ENCODE results near the gene MYO3A.
"Not testable (repeated sequence)": the region's sequence is repeated elsewhere in the genome, so short reads cannot be mapped to it uniquely, and the experiment has no call there.

Gene MYO3A

DNA sequence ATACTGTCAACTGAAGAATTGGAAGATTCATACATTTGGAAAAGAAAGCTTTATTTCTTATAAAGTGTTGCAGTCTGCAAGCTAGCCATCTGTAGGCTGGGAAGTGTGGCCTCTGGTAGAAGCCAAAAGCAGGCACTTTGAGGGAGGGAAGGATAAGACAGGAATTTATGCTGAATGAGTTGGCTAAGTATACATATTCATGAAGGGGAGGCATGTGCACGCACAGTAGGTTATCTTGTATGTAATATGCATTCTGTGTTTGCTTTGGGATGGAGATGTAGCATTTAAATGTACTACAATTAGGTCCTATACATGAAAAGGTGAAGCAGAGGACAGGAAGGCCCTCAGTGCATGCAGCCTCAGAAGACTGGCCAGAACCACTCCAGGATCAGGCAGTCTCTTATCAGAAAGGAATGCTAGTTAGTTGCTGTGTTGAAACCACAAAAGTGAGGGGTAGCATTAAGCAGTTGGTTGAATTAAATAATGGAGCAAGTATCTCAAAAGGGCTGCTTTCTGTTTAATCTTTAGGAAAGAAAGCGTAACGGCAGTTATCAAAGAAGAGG, 40.9 kb downstream of the MYO3A start:
- no peak for DNase-seq (ENCODE audit: low read depth)

GRCh38 chr10:25978771-25979170, 44.7 kb downstream of the MYO3A start:
- DNase-seq (ENCODE audit: low read depth), result no peak

DNA sequence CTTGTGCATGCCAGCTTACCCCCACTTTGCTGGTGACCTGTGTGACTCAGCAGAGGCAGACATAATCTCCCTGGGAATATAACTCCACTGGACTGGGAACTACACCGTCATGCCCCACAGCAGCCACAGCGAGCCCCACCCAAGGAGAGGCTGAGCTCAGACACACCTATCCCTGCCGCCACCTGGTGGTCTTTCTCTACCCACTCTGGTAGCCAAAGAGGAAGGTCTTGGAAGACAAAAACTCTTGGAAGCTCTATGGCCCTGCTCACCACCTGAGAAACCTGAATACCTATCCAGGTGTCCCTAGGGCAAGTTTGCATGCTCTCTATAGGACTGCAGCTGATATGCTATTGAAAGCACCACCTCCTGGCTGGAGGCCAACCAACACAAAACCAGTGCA, 48.1 kb downstream of the MYO3A start:
- DNase-seq (ENCODE audit: low read depth), result no peak

DNA sequence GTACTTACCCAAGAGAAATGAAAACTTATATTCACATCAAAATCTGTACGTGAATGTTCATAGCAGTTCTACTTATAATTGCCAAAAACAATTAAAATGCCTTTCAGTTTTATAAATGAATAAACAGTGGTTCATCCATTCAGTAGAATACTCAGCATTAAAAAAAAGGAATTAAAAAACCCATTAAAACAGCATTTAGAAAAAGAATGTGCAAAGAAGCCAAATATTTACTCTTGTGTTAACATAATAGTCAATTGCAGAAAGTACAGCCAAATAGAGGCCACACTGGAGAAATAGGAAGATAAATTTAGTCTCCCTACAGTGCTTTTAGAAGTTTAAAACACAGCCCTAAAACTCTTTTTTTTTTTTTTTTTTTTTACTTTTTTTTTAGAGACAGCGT, 54.6 kb downstream of the MYO3A start:
- DNase-seq (ENCODE audit: low read depth), result no peak

DNA sequence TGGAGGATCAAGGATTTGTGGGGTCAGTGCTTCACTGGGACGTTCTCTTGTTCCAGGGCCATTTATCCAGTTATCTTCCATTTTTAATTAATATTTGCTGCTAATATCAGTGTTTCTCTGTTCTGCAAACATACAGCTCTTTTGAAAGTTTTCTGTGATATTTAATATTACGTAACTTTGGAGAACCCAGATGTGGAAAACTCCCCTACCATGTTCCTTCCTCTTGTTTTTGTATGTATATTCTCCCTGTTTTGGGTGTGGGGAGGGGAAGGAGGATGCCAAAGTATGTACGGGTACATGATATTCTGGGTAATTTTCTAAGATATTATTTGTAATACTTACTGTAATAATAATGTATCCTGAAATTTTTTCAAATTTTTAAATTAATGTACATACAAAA, 55.9 kb downstream of the MYO3A start:
- DNase-seq (ENCODE audit: low read depth), result no peak

GRCh38 chr10:25999295-25999981, 65.4 kb downstream of the MYO3A start:
- no peak for DNase-seq (ENCODE audit: low read depth)

- DNase-seq (ENCODE audit: low read depth), result no peak
Observed at GRCh38 chr10:26000971-26001370, 66.9 kb downstream of the MYO3A start.

DNA sequence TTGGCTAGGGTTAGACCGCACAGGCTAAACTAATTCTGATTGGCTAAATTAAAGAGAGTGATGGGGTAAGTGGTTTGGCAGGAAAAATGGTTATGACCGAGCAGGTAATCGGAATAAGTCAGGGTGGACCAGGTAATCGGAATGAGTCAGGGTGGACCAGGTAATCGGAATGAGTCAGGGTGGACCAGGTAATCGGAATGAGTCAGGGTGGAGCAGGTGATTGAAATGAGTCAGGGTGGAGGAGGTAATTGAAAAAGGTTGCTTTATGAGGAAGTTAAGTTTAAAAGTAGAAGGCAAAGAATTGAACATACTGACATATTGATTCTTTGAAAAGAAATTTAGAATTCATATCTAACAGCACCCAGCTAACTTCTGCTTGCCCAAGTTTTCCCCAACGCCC, 68.4 kb downstream of the MYO3A start:
- not testable (repeated sequence) for DNase-seq (ENCODE audit: low read depth)

GRCh38 chr10:26015092-26015491, 81.1 kb downstream of the MYO3A start:
- DNase-seq (ENCODE audit: low read depth), result no peak

DNA sequence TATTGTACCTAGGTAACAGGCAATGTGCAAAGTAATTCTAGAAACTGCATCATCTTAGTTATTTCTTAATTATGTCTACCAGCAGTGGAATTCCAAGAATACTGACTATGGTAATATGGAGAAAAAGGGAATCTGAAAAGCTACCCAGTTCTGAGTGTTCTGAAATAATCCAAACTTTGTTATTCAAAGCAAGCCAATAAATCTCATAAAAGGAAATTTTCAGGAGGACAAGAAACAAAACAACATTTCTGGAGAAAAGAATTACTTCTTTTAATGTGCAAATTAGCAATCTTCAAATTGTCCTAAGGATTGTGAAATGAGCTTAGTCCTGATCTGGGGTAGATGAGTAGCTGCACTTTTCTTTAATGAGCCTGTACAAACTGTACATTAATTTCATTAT, 88.8 kb downstream of the MYO3A start:
- DNase-seq (ENCODE audit: low read depth), result no peak

GRCh38 chr10:26024303-26024702, 90.3 kb downstream of the MYO3A start:
- no peak for DNase-seq (ENCODE audit: low read depth)

- no peak for DNase-seq (ENCODE audit: low read depth)
Observed at GRCh38 chr10:26025523-26025922, 91.5 kb downstream of the MYO3A start.

- no peak for DNase-seq (ENCODE audit: low read depth)
Observed at GRCh38 chr10:26029858-26030257, 95.8 kb downstream of the MYO3A start.

DNA sequence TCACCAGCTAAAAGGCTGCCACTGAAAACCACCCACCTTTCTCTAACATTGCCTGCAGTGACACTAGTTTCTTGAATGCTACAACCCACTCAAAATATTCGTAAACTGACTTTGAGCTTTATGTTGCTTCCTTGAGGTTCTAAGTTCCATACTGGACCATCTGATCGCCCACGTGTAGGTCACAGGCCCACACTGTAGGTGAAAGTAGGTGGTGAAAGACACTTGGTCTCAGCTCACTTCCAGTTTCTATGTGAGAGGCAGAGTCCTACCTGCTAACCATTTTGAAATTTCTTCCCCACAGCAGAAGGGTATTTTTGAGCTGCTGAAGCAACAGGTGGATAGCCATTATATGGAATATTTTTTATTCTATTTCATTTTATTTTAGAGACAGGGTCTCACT, 97.3 kb downstream of the MYO3A start:
- no peak for DNase-seq (ENCODE audit: low read depth)

GRCh38 chr10:26043469-26043868, 109.4 kb downstream of the MYO3A start:
- DNase-seq (ENCODE audit: low read depth), result no peak

DNA sequence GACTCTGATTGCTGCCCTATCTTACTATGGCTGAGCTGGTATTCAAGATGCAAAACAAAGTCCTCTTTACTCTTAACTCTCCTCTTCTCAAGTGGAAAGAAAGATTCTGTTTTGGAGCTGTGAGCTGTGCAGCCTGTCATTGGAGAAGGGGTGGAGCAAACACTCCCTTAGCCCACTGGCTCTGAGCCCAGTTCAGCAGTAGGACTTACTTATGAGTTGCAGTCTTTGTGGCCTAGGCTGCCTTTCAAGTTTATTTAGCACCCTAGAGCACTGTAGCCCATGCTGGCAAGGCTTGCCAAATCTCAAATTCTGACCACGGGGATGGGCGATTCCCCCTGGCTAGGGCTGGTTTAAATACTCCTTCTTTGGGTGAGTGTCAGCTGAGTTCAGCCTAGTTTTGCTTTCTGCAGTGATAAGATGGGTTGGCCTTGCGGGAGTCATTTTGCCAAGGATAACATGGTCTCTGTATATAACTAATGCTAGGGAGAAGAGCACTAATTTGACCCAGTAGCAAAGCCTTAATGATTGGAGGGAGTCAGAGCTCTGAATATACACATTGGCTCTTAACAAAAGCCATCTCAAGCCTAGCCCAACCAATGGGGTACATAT, 110.2 kb downstream of the MYO3A start:
- no peak for DNase-seq (ENCODE audit: low read depth)

DNA sequence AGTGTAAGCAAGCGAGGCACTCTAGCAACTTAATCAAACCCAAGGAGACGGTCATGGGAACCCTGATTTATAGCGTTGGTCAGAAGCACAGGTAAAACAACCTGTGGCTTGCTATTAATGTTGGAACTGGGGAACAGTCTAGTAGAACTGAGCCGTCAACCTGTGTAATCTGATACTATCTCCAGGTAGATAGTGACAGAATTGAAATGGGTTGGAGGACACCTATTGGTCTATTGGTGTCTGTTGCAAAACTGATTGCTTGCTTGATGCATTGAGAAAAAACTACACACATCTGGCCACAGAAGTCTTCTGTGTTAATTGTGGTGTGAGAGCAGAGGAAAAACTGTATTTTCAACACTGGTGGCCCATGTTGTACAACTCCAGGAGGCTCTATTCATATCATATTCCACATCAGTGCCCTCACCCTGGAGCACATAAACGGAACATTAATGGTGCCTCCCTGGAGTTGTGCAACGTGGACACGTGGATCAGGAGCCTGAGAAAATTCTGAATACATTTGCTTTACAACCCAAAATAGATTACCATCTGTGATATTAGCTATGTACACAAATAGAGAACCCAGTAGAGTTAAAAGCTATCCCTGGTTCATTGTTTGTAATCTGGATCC, 112.2 kb downstream of the MYO3A start:
- no peak for DNase-seq (ENCODE audit: low read depth)

GRCh38 chr10:26048756-26049155, 114.7 kb downstream of the MYO3A start:
- no peak for DNase-seq (ENCODE audit: low read depth)

DNA sequence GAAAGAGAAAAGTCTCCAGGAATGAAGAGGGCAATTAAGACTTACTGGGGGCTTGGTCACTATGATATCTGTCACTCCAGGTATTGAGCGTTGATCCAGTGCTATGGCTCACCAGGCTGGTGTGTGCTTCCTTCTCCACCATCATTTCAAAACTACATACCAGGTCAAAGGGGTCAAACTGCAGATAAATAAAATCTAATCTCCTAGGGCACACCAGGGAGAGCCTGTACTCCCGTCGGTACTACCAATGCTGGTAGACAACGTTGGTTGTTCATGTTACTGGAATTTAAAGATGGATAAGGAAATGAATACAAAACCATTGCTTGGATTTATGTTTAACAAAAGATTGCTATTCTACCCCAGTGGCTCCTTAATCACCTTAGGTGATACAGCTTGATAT, 118.3 kb downstream of the MYO3A start:
- DNase-seq (ENCODE audit: low read depth), result no peak

DNA sequence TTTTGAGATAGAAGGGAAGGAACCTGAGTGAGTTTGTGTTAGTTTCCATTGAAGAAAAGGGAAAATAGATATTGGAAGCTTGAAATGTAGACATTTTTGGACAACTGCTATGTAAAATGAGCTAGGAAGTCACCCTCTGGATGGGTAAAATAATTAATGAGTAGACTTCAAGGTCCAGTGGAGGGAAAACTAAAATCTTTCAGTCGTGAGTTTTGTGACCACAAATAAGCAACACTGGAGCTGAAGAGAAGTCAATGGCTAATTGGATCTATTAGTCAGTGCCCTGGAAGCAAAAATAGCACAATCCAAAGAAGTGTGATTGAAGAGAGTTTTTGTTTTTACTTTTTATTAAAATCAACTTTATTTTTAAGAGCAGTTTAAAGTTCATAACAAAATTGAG, 123.4 kb downstream of the MYO3A start:
- no peak for DNase-seq (ENCODE audit: low read depth)

GRCh38 chr10:26064106-26064505, 130.1 kb downstream of the MYO3A start:
- no peak for DNase-seq (ENCODE audit: low read depth)

- no peak for DNase-seq (ENCODE audit: low read depth)
Observed at GRCh38 chr10:26067680-26068079, 133.7 kb downstream of the MYO3A start.

DNA sequence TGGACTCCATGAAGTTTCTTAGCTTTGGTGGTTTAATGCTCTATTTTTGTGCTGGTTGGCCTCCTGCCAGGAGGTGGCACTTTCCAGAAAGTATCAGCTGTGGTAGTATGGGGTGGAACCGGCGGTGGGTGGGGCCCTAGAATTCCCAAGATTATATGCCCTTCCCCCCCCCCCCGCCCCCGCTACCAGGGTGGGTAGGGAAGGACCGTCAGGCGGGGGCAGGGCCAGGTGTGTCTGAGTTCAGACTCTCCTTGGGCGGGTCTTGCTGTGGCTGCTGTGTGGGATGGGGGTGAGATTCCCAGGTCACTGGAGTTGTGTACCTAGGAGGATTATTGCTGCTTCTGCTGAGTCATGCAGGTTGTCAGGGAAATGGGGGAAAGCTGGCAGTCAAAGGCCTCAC, 146.9 kb downstream of the MYO3A start:
- not testable (repeated sequence) for DNase-seq (ENCODE audit: low read depth)
